ENCODE measurements around the gene ULBP2. TPM values are rescaled to one million over a fixed set of nuclear protein-coding genes. Genes with fewer than 3 reads are reported as not detected.

Gene ULBP2
- total and polyA plus RNA-seq, 11 donors = 0.27 to 3.7 (median 0.85) TPM

GRCh38 chr6:149985481-149985937, 43.7 kb downstream of the ULBP2 start:
- intact Hi-C loops (cut with DNase I) = no loop called here
- H3K27me3 ChIP-seq = peaks cover 37 to 91% (median 81%) of the 10 kb centered on the region in 9 donors
- H3K4me1 ChIP-seq = peaks cover under 1 to 9% (median 7%) of the 10 kb centered on the region in 12 donors
- H3K4me3 ChIP-seq = no peak overlapping the region
- WGBS, 4 donors = 8 to 32% (median 24%) methylated on average over 4 to 5 of the region's 5 CpGs
- ATAC-seq (no peak), DNase-seq (no peak)
- H3K36me3 ChIP-seq = no peaks in the 10 kb centered on the region
- H3K27ac ChIP-seq = no peak overlapping the region
- peaks cover 0 to 15% (median 5%) of the 10 kb centered on the region in 12 donors for H3K9me3 ChIP-seq
- TF ChIP-seq, protein P1, sequence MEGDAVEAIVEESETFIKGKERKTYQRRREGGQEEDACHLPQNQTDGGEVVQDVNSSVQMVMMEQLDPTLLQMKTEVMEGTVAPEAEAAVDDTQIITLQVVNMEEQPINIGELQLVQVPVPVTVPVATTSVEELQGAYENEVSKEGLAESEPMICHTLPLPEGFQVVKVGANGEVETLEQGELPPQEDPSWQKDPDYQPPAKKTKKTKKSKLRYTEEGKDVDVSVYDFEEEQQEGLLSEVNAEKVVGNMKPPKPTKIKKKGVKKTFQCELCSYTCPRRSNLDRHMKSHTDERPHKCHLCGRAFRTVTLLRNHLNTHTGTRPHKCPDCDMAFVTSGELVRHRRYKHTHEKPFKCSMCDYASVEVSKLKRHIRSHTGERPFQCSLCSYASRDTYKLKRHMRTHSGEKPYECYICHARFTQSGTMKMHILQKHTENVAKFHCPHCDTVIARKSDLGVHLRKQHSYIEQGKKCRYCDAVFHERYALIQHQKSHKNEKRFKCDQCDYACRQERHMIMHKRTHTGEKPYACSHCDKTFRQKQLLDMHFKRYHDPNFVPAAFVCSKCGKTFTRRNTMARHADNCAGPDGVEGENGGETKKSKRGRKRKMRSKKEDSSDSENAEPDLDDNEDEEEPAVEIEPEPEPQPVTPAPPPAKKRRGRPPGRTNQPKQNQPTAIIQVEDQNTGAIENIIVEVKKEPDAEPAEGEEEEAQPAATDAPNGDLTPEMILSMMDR (IDR thresholded peaks at IDR 0.05) = no peak
- no peak for TF ChIP-seq POLR2A (IDR thresholded peaks at IDR 0.05)

- Histone ChIP-seq H3K27ac (no peak overlapping the region), H3K4me3 (no peak overlapping the region), H3K27me3 (peaks cover 44 to 92% (median 88%) of the 10 kb centered on the region in 9 donors), H3K4me1 (peaks cover 3 to 18% (median 12%) of the 10 kb centered on the region in 12 donors), H3K9me3 (peaks cover 0 to 15% (median 5%) of the 10 kb centered on the region in 12 donors), H3K36me3 (no peaks in the 10 kb centered on the region)
- DNase-seq (no peak), ATAC-seq (no peak)
- intact Hi-C loops (cut with DNase I) = no loop called here
- 33 to 61% (median 51%) methylated on average over 2 of the region's 2 CpGs for WGBS, 4 donors
- TF ChIP-seq, protein P1 (IDR thresholded peaks at IDR 0.05) = no peak
- no peak for TF ChIP-seq POLR2A (IDR thresholded peaks at IDR 0.05)
These were observed 45.8 kb downstream of the ULBP2 start for GRCh38 chr6:149987602-149988107.

DNA sequence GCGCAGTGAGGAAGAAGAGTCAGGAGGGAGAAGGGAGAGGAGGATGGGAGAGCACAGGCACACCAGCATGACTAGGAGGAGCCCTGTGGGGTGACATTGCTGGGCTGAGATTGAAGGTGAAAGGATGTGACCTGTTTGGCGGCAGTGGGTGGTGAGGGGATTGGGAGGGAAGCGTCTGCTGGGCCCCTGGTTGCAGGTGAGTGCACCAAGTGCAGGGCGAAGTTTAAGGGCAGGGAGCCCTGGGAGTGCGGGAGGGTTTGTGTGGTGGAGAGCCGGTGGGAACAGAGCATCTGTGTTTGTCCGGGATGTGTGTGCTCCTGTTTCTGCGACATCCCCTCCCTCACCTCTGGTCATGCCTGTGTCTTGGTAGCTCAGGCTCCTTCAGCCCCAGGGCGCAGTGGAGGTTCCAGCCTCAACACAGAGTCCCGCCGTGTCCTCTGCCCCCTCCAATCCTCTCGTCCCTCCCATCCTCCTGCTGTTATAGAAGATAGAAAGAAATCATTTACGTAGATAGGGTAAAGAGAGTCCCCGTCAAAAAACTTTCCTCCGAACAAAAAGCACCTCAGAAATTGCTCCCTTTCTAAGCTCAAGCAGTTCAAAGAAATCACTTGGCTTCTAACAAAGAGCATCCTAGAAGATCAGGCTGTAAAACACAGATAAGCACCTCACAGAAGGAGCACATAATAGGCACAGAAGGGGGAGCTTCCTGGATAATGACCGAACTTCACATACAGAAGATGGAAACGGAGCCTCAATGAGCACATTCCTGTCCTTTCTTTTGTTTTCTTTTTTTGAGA, 46.9 kb downstream of the ULBP2 start:
- DNase-seq (no peak), ATAC-seq (no peak)
- intact Hi-C loops (cut with DNase I) = no loop called here
- Histone ChIP-seq H3K9me3 (peaks cover 0 to 15% (median 5%) of the 10 kb centered on the region in 12 donors), H3K27me3 (peaks cover 44 to 94% (median 92%) of the 10 kb centered on the region in 9 donors), H3K36me3 (no peaks in the 10 kb centered on the region), H3K4me3 (no peak overlapping the region), H3K27ac (no peak overlapping the region), H3K4me1 (peaks cover 3 to 18% (median 12%) of the 10 kb centered on the region in 12 donors)
- no peak for TF ChIP-seq POLR2A (IDR thresholded peaks at IDR 0.05)
- TF ChIP-seq, protein P1 (IDR thresholded peaks at IDR 0.05) = no peak
- WGBS, 4 donors = 7 to 8% (median 7%) methylated on average over 17 of the region's 17 CpGs

DNA sequence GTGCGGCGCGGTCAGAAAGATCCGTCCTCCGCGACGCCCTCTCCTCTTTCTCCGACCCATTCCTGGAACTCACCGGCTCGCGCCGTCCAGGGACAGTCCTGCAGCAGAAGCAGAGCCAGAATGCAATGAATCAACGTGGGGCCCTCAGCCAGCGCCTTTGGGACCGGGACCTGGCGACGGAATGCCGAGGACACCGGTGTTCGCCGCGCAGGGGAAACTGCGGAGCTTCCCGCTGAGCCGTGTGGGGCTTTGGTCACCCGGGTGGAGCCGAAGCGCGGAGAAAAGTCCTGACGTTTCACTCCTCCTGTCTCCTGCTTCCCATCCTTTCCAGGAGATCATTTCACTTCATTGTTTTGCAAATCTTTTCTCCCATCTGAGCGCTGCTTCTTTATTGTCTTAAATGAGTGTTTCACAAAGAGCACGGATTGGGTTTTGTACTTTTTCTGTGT, 48.4 kb downstream of the ULBP2 start:
- DNase-seq (no peak), ATAC-seq (no peak)
- H3K27me3 ChIP-seq = peaks cover 45 to 100% (median 97%) of the 10 kb centered on the region in 9 donors
- H3K4me1 ChIP-seq = peaks cover 3 to 18% (median 12%) of the 10 kb centered on the region in 12 donors
- TF ChIP-seq, protein P1 (IDR thresholded peaks at IDR 0.05) = no peak
- TF ChIP-seq POLR2A (IDR thresholded peaks at IDR 0.05) = no peak
- H3K9me3 ChIP-seq = peaks cover 0 to 15% (median 5%) of the 10 kb centered on the region in 12 donors
- no peaks in the 10 kb centered on the region for H3K36me3 ChIP-seq
- WGBS, 4 donors = 2 to 3% (median 2%) methylated on average over 30 to 32 of the region's 32 CpGs
- intact Hi-C loops (cut with DNase I) = no loop called here
- H3K4me3 ChIP-seq = peak overlapping the region in 6 of 12 donors; percentile 18 to 43 (median 30)
- H3K27ac ChIP-seq = no peak overlapping the region

Measured in heart left ventricle (tissue), 16 donors.